Nephron progenitor cell (in vitro differentiated cells): ENCODE measurements around the gene IFNL2.
"Not testable (repeated sequence)": the region's sequence is repeated elsewhere in the genome, so short reads cannot be mapped to it uniquely, and the experiment has no call there.

Source experiments
- DNase-seq: peaks from one replicate; pipeline ENCODE4 v3.0.0; 2021
- H3K27ac Mint-ChIP-seq: 2 replicates; pipeline ENCODE4 v1.8.0; 2021; ENCODE audit warnings: mild to moderate bottlenecking, moderate library complexity, mixed read lengths
- H3K27me3 Mint-ChIP-seq: 2 replicates; pipeline ENCODE4 v1.8.0; 2021; ENCODE audit warnings: mild to moderate bottlenecking, low read depth, mixed read lengths; ENCODE audit not compliant: poor library complexity
- H3K36me3 Mint-ChIP-seq: 2 replicates; pipeline ENCODE4 v1.8.0; 2021; ENCODE audit warnings: low read depth, mixed read lengths
- H3K4me1 Mint-ChIP-seq: 2 replicates; pipeline ENCODE4 v1.8.0; 2021; ENCODE audit warnings: mixed read lengths
- H3K4me3 Mint-ChIP-seq: 2 replicates; pipeline ENCODE4 v1.8.0; 2021; ENCODE audit warnings: mild to moderate bottlenecking, moderate library complexity, mixed read lengths
- H3K9me3 Mint-ChIP-seq: 2 replicates; pipeline ENCODE4 v1.8.0; 2021; ENCODE audit warnings: mild to moderate bottlenecking, moderate library complexity, mixed read lengths
- CTCF ChIP-seq: fragments of 200-600 bp; sonication (generic); IDR thresholded peaks from 2 replicates; pipeline ENCODE4 v1.5.0; 2021; ENCODE audit warnings: antibody characterized with exemption

Gene IFNL2

DNA sequence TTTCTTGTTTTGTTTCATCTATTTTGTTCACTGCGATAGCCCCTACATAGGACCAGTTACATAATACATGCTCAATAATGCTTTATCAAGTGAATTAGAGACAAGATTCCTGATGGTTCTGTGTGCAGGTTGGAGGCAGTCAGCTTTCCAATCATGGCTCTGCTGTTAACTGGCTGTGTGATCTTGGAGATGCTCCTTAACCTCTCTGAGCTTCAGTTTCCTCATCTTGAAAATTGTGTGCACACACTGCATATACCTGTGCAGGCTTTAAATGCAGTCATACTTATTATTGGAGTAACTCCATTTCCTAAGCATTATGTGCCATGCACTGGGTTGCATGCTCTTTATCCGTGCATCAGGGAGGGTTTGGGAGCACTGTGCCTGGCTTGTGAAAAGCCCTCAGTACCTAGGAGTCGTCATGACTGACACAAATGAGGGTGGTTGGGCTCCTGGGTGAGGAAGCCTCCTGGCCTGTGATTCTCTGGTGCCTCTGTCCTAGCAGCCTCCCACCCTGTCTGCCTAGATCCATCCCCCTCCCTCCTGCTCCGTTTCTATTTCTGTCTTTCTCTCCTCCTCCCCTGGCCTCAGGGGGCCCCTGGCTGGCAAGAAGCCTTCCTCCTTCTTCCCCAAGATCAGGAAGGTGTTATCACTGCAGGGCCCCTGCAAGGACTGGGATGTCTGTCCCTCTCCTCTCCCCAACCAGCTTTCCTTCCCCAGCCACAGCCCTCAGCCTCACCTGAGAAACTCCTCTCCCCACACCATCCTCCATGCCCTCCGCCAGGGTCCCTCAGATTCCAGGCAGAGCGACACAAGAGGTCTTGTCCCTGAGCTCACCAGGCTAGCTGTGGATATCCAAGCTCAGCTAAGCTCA, 36.7 kb downstream of the IFNL2 start:
- H3K4me3 Mint-ChIP-seq: no peak overlapping the region
- no peaks in the 10 kb centered on the region for H3K36me3 Mint-ChIP-seq
- no peaks in the 10 kb centered on the region for H3K9me3 Mint-ChIP-seq
- H3K27me3 Mint-ChIP-seq: peaks cover 74% of the 10 kb centered on the region
- no peak for DNase-seq
- no peak for TF ChIP-seq CTCF
- peaks cover 35% of the 10 kb centered on the region for H3K4me1 Mint-ChIP-seq
- no peak overlapping the region for H3K27ac Mint-ChIP-seq

- DNase-seq: no peak
- H3K4me3 Mint-ChIP-seq: no peak overlapping the region
- H3K9me3 Mint-ChIP-seq: no peaks in the 10 kb centered on the region
- H3K4me1 Mint-ChIP-seq: peaks cover 42% of the 10 kb centered on the region
- H3K36me3 Mint-ChIP-seq: peaks cover 1% of the 10 kb centered on the region
- no peak overlapping the region for H3K27ac Mint-ChIP-seq
- no peak for TF ChIP-seq CTCF
- peaks cover 78% of the 10 kb centered on the region for H3K27me3 Mint-ChIP-seq
Measured at GRCh38 chr19:39306075-39306474, 37.9 kb downstream of the IFNL2 start.

GRCh38 chr19:39307046-39307821, 39.0 kb downstream of the IFNL2 start:
- H3K4me3 Mint-ChIP-seq: peak overlapping the region; percentile 84
- no peak for TF ChIP-seq CTCF
- no peaks in the 10 kb centered on the region for H3K9me3 Mint-ChIP-seq
- peak; percentile 80 for DNase-seq
- peaks cover 7% of the 10 kb centered on the region for H3K36me3 Mint-ChIP-seq
- no peak overlapping the region for H3K27ac Mint-ChIP-seq
- peaks cover 44% of the 10 kb centered on the region for H3K4me1 Mint-ChIP-seq
- H3K27me3 Mint-ChIP-seq: peaks cover 72% of the 10 kb centered on the region

DNA sequence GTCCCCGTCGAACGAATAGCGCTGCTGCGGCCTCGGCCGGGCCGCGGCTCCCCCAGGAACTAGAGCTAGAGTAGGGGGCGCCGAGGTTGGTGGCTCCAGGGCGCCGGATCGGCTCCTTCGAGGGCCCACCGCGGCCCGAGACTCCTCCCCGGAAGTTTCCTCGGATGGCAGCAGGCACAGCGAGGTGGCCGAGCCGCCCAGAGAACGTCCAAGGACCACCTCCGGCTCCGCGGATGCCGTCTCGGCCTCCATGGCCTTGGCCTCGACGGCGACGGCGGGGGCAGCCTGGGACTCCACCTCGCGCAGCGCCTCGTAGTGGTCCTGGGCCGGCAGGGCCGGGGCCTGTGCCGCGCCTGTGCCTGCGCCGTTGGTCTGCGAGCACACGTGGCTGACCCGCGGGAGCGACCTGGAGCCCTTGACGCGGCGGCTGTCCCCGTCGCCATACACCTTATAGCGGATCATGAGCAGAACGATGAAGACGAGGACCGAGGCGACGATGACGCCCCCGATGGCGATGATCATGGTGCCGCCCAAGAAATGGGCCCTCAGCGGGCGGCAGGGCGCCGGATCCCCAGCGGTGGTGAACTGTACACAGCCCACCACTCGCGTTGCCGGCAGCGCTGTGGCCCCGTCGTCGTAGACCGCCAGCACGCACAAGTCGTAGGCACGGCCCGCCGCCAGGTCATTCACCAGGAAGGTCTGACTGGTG, 39.8 kb downstream of the IFNL2 start:
- Mint-ChIP-seq H3K27ac (no peak overlapping the region), H3K27me3 (peaks cover 72% of the 10 kb centered on the region), H3K4me3 (peak overlapping the region; percentile 55), H3K36me3 (peaks cover 11% of the 10 kb centered on the region), H3K4me1 (peaks cover 44% of the 10 kb centered on the region), H3K9me3 (no peaks in the 10 kb centered on the region)
- TF ChIP-seq CTCF: no peak
- DNase-seq: peak; percentile 41

GRCh38 chr19:39308531-39309304, 40.5 kb downstream of the IFNL2 start:
- Mint-ChIP-seq H3K4me1 (peaks cover 40% of the 10 kb centered on the region), H3K4me3 (peak overlapping the region; percentile 55), H3K9me3 (no peaks in the 10 kb centered on the region), H3K27me3 (peaks cover 68% of the 10 kb centered on the region), H3K27ac (no peak overlapping the region), H3K36me3 (peaks cover 16% of the 10 kb centered on the region)
- DNase-seq: peak; percentile 61
- no peak for TF ChIP-seq CTCF

DNA sequence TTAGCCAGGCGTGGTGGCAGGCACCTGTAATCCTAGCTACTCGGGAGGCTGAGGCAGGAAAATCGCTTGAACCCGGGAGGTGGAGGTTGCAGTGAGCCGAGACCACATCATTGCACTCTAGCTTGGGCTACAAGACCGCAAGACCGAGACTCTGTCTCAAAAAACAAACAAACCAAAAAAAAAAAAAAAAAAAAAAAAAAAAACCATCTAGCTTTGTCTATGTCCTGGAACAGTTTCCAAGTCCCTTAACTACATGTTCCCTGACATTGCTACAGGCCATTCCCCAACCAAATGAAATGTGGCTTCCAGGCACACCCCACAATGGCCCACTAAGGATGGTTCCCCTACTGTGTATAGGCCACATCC, 41.1 kb downstream of the IFNL2 start:
- H3K4me3 Mint-ChIP-seq, H3K9me3 Mint-ChIP-seq, DNase-seq, H3K27ac Mint-ChIP-seq: not testable (repeated sequence)
- Mint-ChIP-seq H3K27me3 (peaks cover 64% of the 10 kb centered on the region), H3K4me1 (peaks cover 37% of the 10 kb centered on the region), H3K36me3 (peaks cover 16% of the 10 kb centered on the region)
